CD4-positive, CD25-positive, alpha-beta regulatory T cell (primary cell): ENCODE data around the gene NUDT9. TPM values are rescaled to one million over a fixed set of nuclear protein-coding genes. Genes with fewer than 3 reads are reported as not detected.
"Not testable (repeated sequence)": the region's sequence is repeated elsewhere in the genome, so short reads cannot be mapped to it uniquely, and the experiment has no call there.

ENCODE experiments used
- ATAC-seq, 2 donors: fragments of 150-1000 bp; cut with Tn5 transposase; one replicate each; pipeline ENCODE4 v1.10.0; 2021; ENCODE audit warnings: low read depth in 2 of 2, moderate number of reproducible peaks in 2 of 2, moderate library complexity in 1 of 2
- DNase-seq, 3 donors: peaks; one replicate each; pipeline versions ENCODE4 v3.0.0 to v3.0.0-alpha.2; 2012 to 2022; ENCODE audit warnings: mixed read lengths in 1 of 3
- H3K27ac ChIP-seq: one replicate; pipeline ENCODE4 v1.7.0; 2013; ENCODE audit warnings: mild to moderate bottlenecking, low read length; ENCODE audit not compliant: insufficient read depth, poor library complexity, severe bottlenecking
- H3K27me3 ChIP-seq: one replicate; pipeline ENCODE4 v1.7.0; 2013; ENCODE audit warnings: low read length; ENCODE audit not compliant: control insufficient read depth, insufficient read depth
- H3K36me3 ChIP-seq: one replicate; pipeline ENCODE4 v1.7.0; 2013; ENCODE audit warnings: mild to moderate bottlenecking, low read length, moderate library complexity; ENCODE audit not compliant: control insufficient read depth, insufficient read depth
- H3K4me1 ChIP-seq: 2 replicates; pipeline ENCODE4 v1.7.0; 2013; ENCODE audit warnings: mild to moderate bottlenecking, low read length; ENCODE audit not compliant: insufficient read depth, control insufficient read depth, poor library complexity, severe bottlenecking
- H3K4me3 ChIP-seq: one replicate; pipeline ENCODE4 v1.7.0; 2013; ENCODE audit warnings: low read depth, mild to moderate bottlenecking, low read length, moderate library complexity
- H3K9me3 ChIP-seq, 2 experiments: 1 replicate in 1 of 2; 2 replicates in 1 of 2; pipeline ENCODE4 v1.7.0; 2013; ENCODE audit warnings: low read length in 2 of 2, mild to moderate bottlenecking in 1 of 2, moderate library complexity in 1 of 2; ENCODE audit not compliant: control insufficient read depth in 2 of 2
- H3K27ac Mint-ChIP-seq, 3 donors: one replicate each; pipeline ENCODE4 v1.8.0; 2020 to 2022; ENCODE audit warnings: mild to moderate bottlenecking in 3 of 3, mixed read lengths in 3 of 3, moderate library complexity in 2 of 3
- H3K27me3 Mint-ChIP-seq: one replicate; pipeline ENCODE4 v1.8.0; 2022; ENCODE audit warnings: mild to moderate bottlenecking, mixed read lengths
- H3K36me3 Mint-ChIP-seq: one replicate; pipeline ENCODE4 v1.8.0; 2020; ENCODE audit warnings: mixed read lengths
- H3K4me1 Mint-ChIP-seq, 4 donors: one replicate each; pipeline ENCODE4 v1.8.0; 2020 to 2022; ENCODE audit warnings: mixed read lengths in 4 of 4, mild to moderate bottlenecking in 1 of 4
- H3K4me3 Mint-ChIP-seq, 4 donors: one replicate each; pipeline ENCODE4 v1.8.0; 2020 to 2022; ENCODE audit warnings: mild to moderate bottlenecking in 4 of 4, mixed read lengths in 4 of 4, moderate library complexity in 3 of 4
- H3K9me3 Mint-ChIP-seq, 7 donors: one replicate each; pipeline ENCODE4 v1.8.0; 2020 to 2022; ENCODE audit warnings: mixed read lengths in 7 of 7, mild to moderate bottlenecking in 3 of 7, moderate library complexity in 2 of 7
- polyA plus RNA-seq, 4 donors: library from polyadenylated mRNA; unstranded; fragments of 300-500 nt; fragmentation: Illumina TruSeq; gene quantifications; one replicate each; pipeline ENCODE4 v1.2.3, GENCODE V29; 2021
- total RNA-seq: library from RNA; stranded (reverse); gene quantifications from one replicate; pipeline ENCODE4 v1.2.3, GENCODE V29; 2022

Gene NUDT9
- 12.5 TPM for total RNA-seq
- 10 to 100 TPM; 16.8 to 23.1 (median 21.0) TPM for polyA plus RNA-seq

GRCh38 chr4:87422104-87423052 is at the start of gene NUDT9:
Gene NUDT9, plus strand, starts transcription at chr4:87422573. Its CDS starts 333 bp downstream, at chr4:87422906.
- Histone ChIP-seq H3K27me3 (no peaks in the 10 kb centered on the region), H3K9me3 (no peaks in the 10 kb centered on the region), H3K27ac (peak within 1 kb of the TSS; percentile 84), H3K36me3 (no peaks in the 10 kb centered on the region), H3K4me1 (peaks cover 28% of the 10 kb centered on the region), H3K4me3 (peak within 1 kb of the TSS; percentile 98)
- Mint-ChIP-seq H3K27me3 (no peaks in the 10 kb centered on the region), H3K36me3 (no peaks in the 10 kb centered on the region), H3K9me3 (no peaks in the 10 kb centered on the region), H3K27ac (peak within 1 kb of the TSS; percentile 97 to 98 (median 97)), H3K4me1 (peaks cover 9 to 46% (median 27%) of the 10 kb centered on the region in 4 donors), H3K4me3 (peak within 1 kb of the TSS; percentile 96 to 99 (median 98))
- DNase-seq (peak; percentile 82 to 91 (median 89)), ATAC-seq (peak; percentile 89 to 91)

GRCh38 chr4:87375719-87376291 is 46.6 kb upstream of the NUDT9 start:
- peaks cover 38% of the 10 kb centered on the region for H3K36me3 ChIP-seq
- Mint-ChIP-seq H3K27ac (no peak overlapping the region), H3K9me3 (no peaks in the 10 kb centered on the region), H3K4me3 (no peak overlapping the region), H3K36me3 (peaks cover 17% of the 10 kb centered on the region), H3K4me1 (peaks cover 0 to 6% (median 5%) of the 10 kb centered on the region in 4 donors), H3K27me3 (no peaks in the 10 kb centered on the region)
- no peak overlapping the region for H3K4me3 ChIP-seq
- no peak for ATAC-seq
- DNase-seq = peak in 2 of 3 donors; percentile 35 to 53
- no peaks in the 10 kb centered on the region for H3K4me1 ChIP-seq
- H3K27ac ChIP-seq = no peak overlapping the region
- H3K27me3 ChIP-seq = no peaks in the 10 kb centered on the region
- no peaks in the 10 kb centered on the region for H3K9me3 ChIP-seq

- Histone ChIP-seq H3K27me3 (no peaks in the 10 kb centered on the region), H3K27ac (no peak overlapping the region), H3K36me3 (peaks cover 30% of the 10 kb centered on the region), H3K4me3 (no peak overlapping the region), H3K9me3 (no peaks in the 10 kb centered on the region), H3K4me1 (no peaks in the 10 kb centered on the region)
- DNase-seq (no peak), ATAC-seq (no peak)
- Mint-ChIP-seq H3K9me3 (no peaks in the 10 kb centered on the region), H3K27me3 (no peaks in the 10 kb centered on the region), H3K4me1 (peaks cover under 1 to 10% (median 7%) of the 10 kb centered on the region in 4 donors), H3K36me3 (peaks cover 18% of the 10 kb centered on the region), H3K4me3 (no peak overlapping the region), H3K27ac (peak overlapping the region in 2 of 3 donors; percentile 26 to 54)
Observed at GRCh38 chr4:87377816-87378215, 44.6 kb upstream of the NUDT9 start.

- no peaks in the 10 kb centered on the region for H3K9me3 ChIP-seq
- H3K4me1 Mint-ChIP-seq = peaks cover 19 to 38% (median 31%) of the 10 kb centered on the region in 4 donors
- peaks cover 5% of the 10 kb centered on the region for H3K4me1 ChIP-seq
- H3K27ac ChIP-seq = no peak overlapping the region
- no peaks in the 10 kb centered on the region for H3K27me3 Mint-ChIP-seq
- ATAC-seq (no peak), DNase-seq (no peak)
- peaks cover 27% of the 10 kb centered on the region for H3K36me3 Mint-ChIP-seq
- H3K9me3 Mint-ChIP-seq = peaks cover 0 to 7% (median 0%) of the 10 kb centered on the region in 7 donors
- H3K36me3 ChIP-seq = peaks cover 13% of the 10 kb centered on the region
- H3K27ac Mint-ChIP-seq = no peak overlapping the region
- H3K4me3 Mint-ChIP-seq = no peak overlapping the region
- H3K4me3 ChIP-seq = no peak overlapping the region
- H3K27me3 ChIP-seq = no peaks in the 10 kb centered on the region
Observed at GRCh38 chr4:87382116-87382515, 40.3 kb upstream of the NUDT9 start.

- Histone ChIP-seq H3K4me1 (peaks cover 9% of the 10 kb centered on the region), H3K4me3 (no peak overlapping the region), H3K9me3 (no peaks in the 10 kb centered on the region), H3K27ac (no peak overlapping the region), H3K27me3 (no peaks in the 10 kb centered on the region), H3K36me3 (peaks cover 13% of the 10 kb centered on the region)
- H3K4me3 Mint-ChIP-seq = no peak overlapping the region
- ATAC-seq (no peak), DNase-seq (no peak)
- H3K36me3 Mint-ChIP-seq = peaks cover 33% of the 10 kb centered on the region
- peak overlapping the region; percentile 21 to 81 (median 28) for H3K27ac Mint-ChIP-seq
- peaks cover 0 to 7% (median 0%) of the 10 kb centered on the region in 7 donors for H3K9me3 Mint-ChIP-seq
- no peaks in the 10 kb centered on the region for H3K27me3 Mint-ChIP-seq
- peaks cover 26 to 46% (median 39%) of the 10 kb centered on the region in 4 donors for H3K4me1 Mint-ChIP-seq
Observed at GRCh38 chr4:87382931-87383330, 39.4 kb upstream of the NUDT9 start.

GRCh38 chr4:87384466-87385132 is 37.8 kb upstream of the NUDT9 start:
- not testable (repeated sequence) for H3K9me3 ChIP-seq, H3K27me3 ChIP-seq
- H3K4me1 Mint-ChIP-seq = peaks cover 37 to 57% (median 53%) of the 10 kb centered on the region in 4 donors

GRCh38 chr4:87387237-87387636 is 35.1 kb upstream of the NUDT9 start:
- Histone ChIP-seq H3K36me3 (no peaks in the 10 kb centered on the region), H3K4me3 (peak overlapping the region; percentile 81), H3K9me3 (no peaks in the 10 kb centered on the region), H3K4me1 (peaks cover 40% of the 10 kb centered on the region), H3K27me3 (no peaks in the 10 kb centered on the region), H3K27ac (no peak overlapping the region)
- no peak for ATAC-seq
- no peak for DNase-seq
- Mint-ChIP-seq H3K4me3 (peak overlapping the region; percentile 9 to 64 (median 38)), H3K4me1 (peaks cover 42 to 79% (median 65%) of the 10 kb centered on the region in 4 donors), H3K36me3 (peaks cover 29% of the 10 kb centered on the region), H3K9me3 (peaks cover 0 to 7% (median 2%) of the 10 kb centered on the region in 7 donors), H3K27ac (peak overlapping the region; percentile 8 to 59 (median 26)), H3K27me3 (no peaks in the 10 kb centered on the region)

More at GRCh38 chr4:87384466-87385132, 37.8 kb upstream of the NUDT9 start:
- Histone ChIP-seq H3K4me1 (peaks cover 21% of the 10 kb centered on the region), H3K36me3 (peaks cover 13% of the 10 kb centered on the region)
- not testable (repeated sequence) for ATAC-seq, H3K4me3 ChIP-seq, H3K27me3 Mint-ChIP-seq, H3K9me3 Mint-ChIP-seq, H3K27ac ChIP-seq, DNase-seq
- H3K27ac Mint-ChIP-seq = peak overlapping the region; percentile 10 to 89 (median 21)
- peak overlapping the region in 1 of 4 donors; percentile 14 for H3K4me3 Mint-ChIP-seq
- H3K36me3 Mint-ChIP-seq = peaks cover 40% of the 10 kb centered on the region
